ENCODE measurements around the gene NINJ2. TPM values are rescaled to one million over a fixed set of nuclear protein-coding genes. Genes with fewer than 3 reads are reported as not detected.
A peak's percentile ranks its signal among the peaks of the same experiment; 100 is the strongest.

Gene NINJ2
- total RNA-seq, 1 donor: 0.43 TPM

DNA sequence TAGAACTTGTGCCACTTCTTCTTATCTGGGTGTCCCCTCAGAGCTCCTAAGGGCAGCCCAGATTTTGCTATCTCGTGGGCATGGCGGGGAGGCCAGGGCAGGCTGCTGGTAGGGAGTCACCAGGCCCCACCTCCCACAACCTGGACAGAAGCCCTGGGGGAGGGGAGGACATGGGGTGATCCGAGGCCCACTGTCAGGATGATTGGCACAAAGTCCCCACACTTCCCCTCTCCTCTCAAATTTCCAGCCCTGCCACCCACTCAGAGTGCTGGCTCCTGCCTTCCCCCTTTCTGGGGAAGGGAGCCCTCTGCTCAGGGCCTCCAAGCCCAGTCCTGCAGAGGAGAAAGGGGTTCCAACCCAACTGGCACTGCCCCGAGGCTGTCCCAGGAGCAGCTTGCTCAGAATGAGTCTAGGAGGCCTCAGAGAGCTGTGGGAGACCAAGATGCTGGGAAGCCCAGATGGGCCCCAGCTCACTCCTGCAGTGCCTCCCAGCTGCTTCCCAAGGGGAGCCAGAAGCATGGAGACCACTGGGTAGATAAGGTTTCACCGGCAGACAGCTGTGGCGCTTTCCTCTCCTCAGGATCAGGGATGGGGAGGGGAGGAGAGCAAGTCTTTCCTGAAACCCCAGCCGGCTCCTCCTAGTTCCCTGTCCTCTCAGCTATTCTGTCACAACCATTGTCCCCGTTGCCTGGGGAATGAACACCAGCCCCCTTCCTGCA, 120.7 kb downstream of the NINJ2 start:
- DNase-seq (ENCODE audit: low read depth): no peak
- TF ChIP-seq, protein P1, sequence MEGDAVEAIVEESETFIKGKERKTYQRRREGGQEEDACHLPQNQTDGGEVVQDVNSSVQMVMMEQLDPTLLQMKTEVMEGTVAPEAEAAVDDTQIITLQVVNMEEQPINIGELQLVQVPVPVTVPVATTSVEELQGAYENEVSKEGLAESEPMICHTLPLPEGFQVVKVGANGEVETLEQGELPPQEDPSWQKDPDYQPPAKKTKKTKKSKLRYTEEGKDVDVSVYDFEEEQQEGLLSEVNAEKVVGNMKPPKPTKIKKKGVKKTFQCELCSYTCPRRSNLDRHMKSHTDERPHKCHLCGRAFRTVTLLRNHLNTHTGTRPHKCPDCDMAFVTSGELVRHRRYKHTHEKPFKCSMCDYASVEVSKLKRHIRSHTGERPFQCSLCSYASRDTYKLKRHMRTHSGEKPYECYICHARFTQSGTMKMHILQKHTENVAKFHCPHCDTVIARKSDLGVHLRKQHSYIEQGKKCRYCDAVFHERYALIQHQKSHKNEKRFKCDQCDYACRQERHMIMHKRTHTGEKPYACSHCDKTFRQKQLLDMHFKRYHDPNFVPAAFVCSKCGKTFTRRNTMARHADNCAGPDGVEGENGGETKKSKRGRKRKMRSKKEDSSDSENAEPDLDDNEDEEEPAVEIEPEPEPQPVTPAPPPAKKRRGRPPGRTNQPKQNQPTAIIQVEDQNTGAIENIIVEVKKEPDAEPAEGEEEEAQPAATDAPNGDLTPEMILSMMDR (IDR thresholded peaks at IDR 0.05; ENCODE audit: insufficient read depth, low read depth, low read length): no peak
- no peak overlapping the region for H3K4me3 ChIP-seq (ENCODE audit: low read depth, low read length)

DNA sequence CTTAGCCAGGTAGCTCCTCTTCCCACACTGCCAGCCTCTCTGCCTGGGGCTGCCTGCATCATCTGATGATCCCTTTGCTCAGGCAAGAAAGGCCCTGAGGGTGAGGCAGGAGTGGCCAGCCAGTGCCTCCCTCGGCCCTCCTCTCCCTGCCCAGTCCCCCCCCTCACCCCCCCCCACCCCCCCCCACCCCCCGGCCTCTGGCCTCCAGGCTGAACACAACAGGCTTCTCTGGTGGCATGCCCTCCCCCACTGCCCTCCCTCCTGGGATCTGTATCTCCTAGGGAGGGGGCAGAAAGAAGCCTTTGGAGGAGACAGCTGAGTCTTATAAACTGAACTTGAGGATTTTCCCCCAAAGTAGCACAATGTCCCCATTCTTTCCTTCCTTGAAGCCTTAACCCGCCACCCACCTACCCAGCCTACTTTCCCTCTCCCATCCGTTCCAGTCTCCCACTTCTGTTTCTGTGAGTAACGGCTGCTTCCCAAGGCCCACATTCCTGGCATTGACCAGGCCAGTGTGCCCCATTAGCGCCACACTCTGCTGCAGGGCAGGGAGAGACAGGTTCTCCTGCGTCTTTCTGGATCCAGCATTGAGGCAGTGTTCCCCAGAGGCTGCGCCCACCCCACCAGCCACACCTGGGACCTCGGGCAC, 121.4 kb downstream of the NINJ2 start:
- DNase-seq (ENCODE audit: low read depth): no peak
- no peak overlapping the region for H3K4me3 ChIP-seq (ENCODE audit: low read depth, low read length)
- TF ChIP-seq, protein P1 (IDR thresholded peaks at IDR 0.05; ENCODE audit: insufficient read depth, low read depth, low read length): no peak

DNA sequence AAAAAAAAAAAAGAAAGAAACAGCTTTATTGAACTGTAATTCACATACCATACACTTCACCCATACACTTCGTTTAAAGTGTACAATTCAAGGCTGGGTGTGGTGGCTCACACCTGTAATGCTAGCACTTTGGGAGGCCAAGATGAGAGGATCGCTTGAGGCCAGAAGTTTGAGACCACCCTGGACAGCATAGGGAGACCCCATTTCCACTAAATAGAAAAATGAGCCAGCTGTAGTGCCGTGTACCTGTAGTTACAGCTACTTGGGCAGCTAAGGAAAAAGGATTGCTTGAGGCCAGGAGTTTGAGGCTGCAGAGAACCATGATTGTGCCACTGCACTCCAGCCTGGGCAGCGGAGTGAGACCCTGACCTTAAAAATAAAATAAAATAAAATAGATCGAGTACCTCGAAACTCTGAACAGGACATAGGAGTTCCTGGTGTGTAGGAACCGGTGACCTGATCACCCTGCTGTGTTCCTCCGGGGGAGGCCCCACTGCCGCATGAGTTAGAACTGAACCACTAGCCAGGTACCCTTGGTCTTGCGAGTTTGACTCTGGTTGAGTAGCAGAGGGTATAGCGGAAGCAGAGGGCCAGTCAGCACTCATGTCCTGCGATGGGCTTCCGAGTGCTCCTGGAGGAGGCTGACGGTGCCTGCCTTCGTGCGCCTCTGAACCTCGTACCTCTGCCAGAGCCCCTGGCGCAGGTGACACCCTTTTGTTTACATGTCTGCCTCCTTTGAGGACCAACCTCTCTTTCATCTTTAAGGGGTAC, 123.5 kb downstream of the NINJ2 start:
- TF ChIP-seq, protein P1 (IDR thresholded peaks at IDR 0.05; ENCODE audit: insufficient read depth, low read depth, low read length): no peak
- no peak overlapping the region for H3K4me3 ChIP-seq (ENCODE audit: low read depth, low read length)
- DNase-seq (ENCODE audit: low read depth): no peak

DNA sequence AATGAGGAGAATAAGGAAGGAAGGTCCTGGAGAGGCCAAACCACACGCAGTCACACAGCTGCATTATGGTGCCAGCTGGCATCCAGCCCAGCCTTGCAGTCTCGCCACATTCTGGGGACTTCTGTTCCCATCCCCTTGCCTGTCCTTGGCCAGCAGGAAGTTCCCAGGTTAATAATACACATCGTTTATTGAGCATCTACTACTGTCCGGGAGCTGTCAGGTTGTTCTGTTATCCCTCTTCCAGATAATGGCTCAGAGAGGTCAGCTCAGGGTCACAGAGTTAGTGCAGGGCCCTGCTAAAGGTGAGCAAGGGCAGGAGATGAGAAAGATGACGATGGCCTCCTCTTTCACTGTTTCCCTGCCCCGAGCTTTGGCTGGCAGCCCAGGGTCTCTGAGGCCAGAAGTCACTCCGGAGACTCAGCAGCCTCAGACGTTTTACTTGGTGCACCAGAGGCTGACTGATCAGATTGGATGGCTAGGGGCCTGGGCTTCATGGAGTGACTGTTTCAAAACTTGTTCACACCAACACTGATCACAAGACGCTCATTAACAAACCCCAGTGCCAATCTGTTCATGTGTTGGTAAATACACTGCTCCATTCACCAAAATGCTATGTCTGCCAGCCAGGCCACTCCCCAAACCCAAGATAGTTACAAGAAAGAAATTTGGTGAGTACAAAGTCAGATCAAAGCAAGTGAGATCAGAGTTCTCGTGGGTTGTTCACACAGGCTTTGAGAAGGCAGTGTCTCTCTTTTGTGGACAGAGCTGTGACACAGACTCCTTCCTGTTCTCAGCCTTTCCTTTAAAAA, 124.3 kb downstream of the NINJ2 start:
- H3K4me3 ChIP-seq (ENCODE audit: low read depth, low read length): no peak overlapping the region
- peak; percentile 28 for DNase-seq (ENCODE audit: low read depth)
- TF ChIP-seq, protein P1 (IDR thresholded peaks at IDR 0.05; ENCODE audit: insufficient read depth, low read depth, low read length): no peak

DNA sequence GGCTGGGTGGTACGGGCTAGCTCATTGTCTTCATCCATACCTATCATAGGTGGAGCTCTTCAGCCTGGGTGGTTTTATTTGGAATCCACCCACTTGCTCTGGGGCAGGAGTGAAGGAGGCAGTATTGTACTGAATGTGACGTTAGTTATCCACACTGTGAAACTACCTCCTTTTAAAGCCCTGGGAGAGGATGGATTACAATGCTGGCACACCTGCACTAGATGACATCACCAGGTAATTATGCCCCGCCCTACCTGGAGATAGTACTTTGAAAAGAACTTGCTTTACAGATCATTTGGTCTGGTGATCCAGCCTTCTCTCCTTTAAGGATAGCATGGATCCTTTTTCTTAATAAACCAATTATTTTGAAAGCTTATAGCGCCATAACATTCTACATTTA, 125.5 kb downstream of the NINJ2 start:
- TF ChIP-seq, protein P1 (IDR thresholded peaks at IDR 0.05; ENCODE audit: insufficient read depth, low read depth, low read length): no peak
- no peak overlapping the region for H3K4me3 ChIP-seq (ENCODE audit: low read depth, low read length)
- DNase-seq (ENCODE audit: low read depth): no peak

DNA sequence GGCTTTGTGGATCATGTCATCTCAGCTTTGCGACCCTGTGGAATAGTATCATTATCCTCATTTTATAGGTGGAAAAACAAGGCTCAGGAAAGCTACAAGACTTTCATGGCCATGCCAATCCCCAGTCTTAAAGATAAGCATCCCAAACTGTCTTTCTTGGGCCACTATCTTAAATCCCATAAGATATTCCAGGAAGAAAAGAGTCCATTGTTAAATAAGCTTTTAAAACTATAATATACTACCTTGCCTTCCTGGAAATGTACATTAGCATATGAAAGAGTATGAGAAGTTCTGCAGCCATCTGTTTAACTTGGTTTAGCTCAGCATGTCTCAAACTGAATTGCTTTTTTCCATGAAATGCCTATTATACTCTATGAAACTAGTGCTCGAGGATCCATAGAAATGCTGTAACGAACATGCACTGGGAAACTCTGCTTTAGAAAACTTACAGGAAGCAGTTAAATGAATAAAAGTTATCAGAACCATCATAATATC, 126.4 kb downstream of the NINJ2 start:
- no peak overlapping the region for H3K4me3 ChIP-seq (ENCODE audit: low read depth, low read length)
- TF ChIP-seq, protein P1 (IDR thresholded peaks at IDR 0.05; ENCODE audit: insufficient read depth, low read depth, low read length): no peak
- DNase-seq (ENCODE audit: low read depth): no peak

Data from fibroblast of villous mesenchyme (primary cell).